ENCODE data around the gene LMF1. TPM values are rescaled to one million over a fixed set of nuclear protein-coding genes. Genes with fewer than 3 reads are reported as not detected.

Gene LMF1
- total and polyA plus RNA-seq, 2 of the 8 experiments (the other 6 are each of a cell fraction or from before 2014, with no cell fraction given), result 3.5 to 9.1 TPM

DNA sequence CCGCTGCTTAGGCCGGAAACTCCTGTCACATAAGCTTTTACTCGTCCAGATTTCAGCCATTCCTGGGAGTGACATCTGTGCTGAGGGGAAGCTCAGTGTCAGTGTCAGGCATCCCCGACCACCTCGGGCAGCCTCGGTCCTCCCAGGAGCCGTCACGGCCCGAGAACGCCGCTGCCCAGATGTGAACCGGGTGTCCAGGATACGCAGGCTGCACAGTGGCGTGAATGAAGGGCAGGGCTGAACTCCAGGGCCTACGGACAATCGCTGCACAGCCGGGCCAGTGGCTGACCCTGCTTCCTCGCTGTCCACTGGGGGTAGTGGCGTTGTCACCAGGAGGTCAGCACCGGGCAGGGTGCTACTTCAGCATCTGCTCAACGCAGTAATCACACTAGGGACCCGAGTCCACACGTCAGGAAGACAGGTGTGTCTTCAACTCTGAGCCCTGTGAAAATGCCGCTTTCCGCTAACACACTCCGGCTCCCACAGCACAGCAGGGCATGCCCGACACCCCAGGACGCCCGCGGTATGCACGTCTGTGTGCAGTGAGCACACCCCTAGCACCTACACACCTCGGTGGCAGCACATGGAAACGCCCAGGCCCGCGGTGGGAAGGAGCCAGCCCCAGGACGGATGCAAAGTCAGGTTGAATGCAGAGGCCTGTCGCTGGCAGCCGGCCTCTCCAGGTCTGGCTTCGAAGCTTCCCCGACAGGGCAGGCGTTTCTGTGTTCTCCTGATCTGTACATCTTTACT lies 3.1 kb downstream of the LMF1 start:
- H3K4me2 ChIP-seq (ENCODE audit: insufficient read depth in 1 of 2, low read depth in 2 of 2, low read length in 2 of 2), result no peak overlapping the region
- CTCF ChIA-PET (ENCODE audit: partially characterized antibody), result interaction anchor here (0.5 to 0.8 kb wide), 2 partner anchors 88 to 108 kb away, joined by 3 read pairs; no protein-coding TSS in a partner anchor
- no peak overlapping the region for H3K14ac ChIP-seq (ENCODE audit: insufficient read length)
- H4K91ac ChIP-seq (replicated peaks; ENCODE audit: insufficient read length, low read length), result no peak overlapping the region
- peaks cover 0 to 25% (median 14%) of the 10 kb centered on the region in 4 experiments; a peak in 6 of 7 replicates for H3K27me3 ChIP-seq (replicated peaks in 1 of 4; ENCODE audit: control insufficient read depth in 3 of 4, extremely low read depth in 1 of 4, insufficient read depth in 3 of 4, low read length in 3 of 4)
- no peak overlapping the region for H3K27ac ChIP-seq (ENCODE audit: low read depth, low read length)
- H2BK5ac ChIP-seq (ENCODE audit: low read depth, low read length), result no peak overlapping the region
- no peak for DNase-seq (ENCODE audit: low read depth in 1 of 2, low spot score in 2 of 2)
- no peak overlapping the region for H4K8ac ChIP-seq (ENCODE audit: extremely low read depth, insufficient read depth, low read length)
- no peaks in the 10 kb centered on the region for H3K79me2 ChIP-seq (ENCODE audit: control insufficient read depth in 1 of 2, insufficient read depth in 2 of 2, low read length in 2 of 2)
- H2BK20ac ChIP-seq (ENCODE audit: low read length), result no peak overlapping the region
- H3K36me3 ChIP-seq (ENCODE audit: control insufficient read depth in 2 of 4, insufficient read depth in 4 of 4, low read length in 3 of 4), result no peaks in the 10 kb centered on the region
- no peak overlapping the region for H2BK15ac ChIP-seq (ENCODE audit: low read length)
- no peak overlapping the region for H2AK5ac ChIP-seq (ENCODE audit: low read depth, low read length)
- H4K5ac ChIP-seq (ENCODE audit: insufficient read length, low read depth, low read length), result no peak overlapping the region
- H3K4ac ChIP-seq (replicated peaks; ENCODE audit: insufficient read length, low read depth, low read length), result no peak overlapping the region
- H3K23ac ChIP-seq (ENCODE audit: insufficient read length), result no peak overlapping the region
- no peak overlapping the region for H3K56ac ChIP-seq (replicated peaks; ENCODE audit: insufficient read length, low read depth, low read length)
- H2BK12ac ChIP-seq (ENCODE audit: low read depth, low read length), result no peak overlapping the region
- no peak overlapping the region for H2AFZ ChIP-seq (ENCODE audit: low read length)
- H3K9ac ChIP-seq (replicated peaks in 1 of 4; ENCODE audit: extremely low read depth in 1 of 4, low read depth in 3 of 4, low read length in 3 of 4), result no peak overlapping the region
- peaks cover 0 to 4% of the 10 kb centered on the region in 2 experiments; a peak in 1 of 4 replicates for H3K9me3 ChIP-seq (ENCODE audit: insufficient read depth in 2 of 2, low read depth in 1 of 2, low read length in 1 of 2)
- peaks cover 4% of the 10 kb centered on the region; the same call in 1 of the 2 replicates for H3K23me2 ChIP-seq (ENCODE audit: low read depth, low read length)
- WGBS, 2 experiments (ENCODE audit: extremely low coverage in 1 of 2, insufficient coverage in 1 of 2, insufficient read length in 1 of 2, insufficient replicate concordance in 2 of 2, low coverage in 1 of 2, low lambda C conversion rate in 2 of 2, missing lambda C conversion rate in 1 of 2), result 91% methylated on average over 41 of the region's 41 CpGs; no CpG with 5 or more reads in 1 of the 2 experiments
- H3K4me1 ChIP-seq (replicated peaks in 1 of 4; ENCODE audit: control insufficient read depth in 3 of 4, insufficient read depth in 4 of 4, low read length in 3 of 4), result peaks cover 0 to 10% (median 6%) of the 10 kb centered on the region in 4 experiments; a peak in 6 of 7 replicates
- H3K4me3 ChIP-seq (ENCODE audit: extremely low read depth in 1 of 4, insufficient read depth in 2 of 4, low read depth in 3 of 4, low read length in 4 of 4), result no peak overlapping the region
- no peak for FAIRE-seq
- H2BK120ac ChIP-seq (replicated peaks; ENCODE audit: low read depth, low read length), result no peak overlapping the region
- POLR2A ChIA-PET (ENCODE audit: partially characterized antibody), result no interaction called here
- peaks cover 0 to 4% of the 10 kb centered on the region in 2 experiments for H4K20me1 ChIP-seq (replicated peaks in 1 of 2; ENCODE audit: control insufficient read depth in 1 of 2, insufficient read depth in 2 of 2, low read length in 2 of 2)
- H3K18ac ChIP-seq (ENCODE audit: extremely low read depth, low read length), result no peak overlapping the region
- H3K79me1 ChIP-seq (ENCODE audit: low read depth, low read length), result no peaks in the 10 kb centered on the region; the same call in 1 of the 2 replicates
- no peak for TF ChIP-seq RFX5 (IDR thresholded peaks at IDR 0.05; ENCODE audit: borderline replicate concordance, low read depth, low read length)
- TF ChIP-seq ATF2 (IDR thresholded peaks at IDR 0.05; ENCODE audit: low read length), result no peak
- no peak for TF ChIP-seq TBP (IDR thresholded peaks at IDR 0.05; ENCODE audit: low read depth, low read length)
- no peak for TF ChIP-seq SRF (IDR thresholded peaks at IDR 0.05; ENCODE audit: low read depth, low read length)
- no peak for TF ChIP-seq MAFK (IDR thresholded peaks at IDR 0.05; ENCODE audit: low read depth, low read length)
- TF ChIP-seq BRCA1 (IDR thresholded peaks at IDR 0.05; ENCODE audit: low read depth, low read length), result no peak
- TF ChIP-seq NANOG (IDR thresholded peaks at IDR 0.05; ENCODE audit: insufficient read depth, low read depth, low read length, poor library complexity, severe bottlenecking), result no peak
- no peak for TF ChIP-seq CTBP2 (IDR thresholded peaks at IDR 0.05; ENCODE audit: borderline replicate concordance, insufficient read depth, insufficient read length, low read length)
- TF ChIP-seq SP4 (IDR thresholded peaks at IDR 0.05; ENCODE audit: low read length), result no peak
- TF ChIP-seq HDAC2 (IDR thresholded peaks at IDR 0.05; ENCODE audit: borderline replicate concordance in 1 of 2, low read depth in 2 of 2, low read length in 2 of 2), result no peak

All from H1 (cell line).